ENCODE data around the gene ARHGAP26.
"Not testable (repeated sequence)": the region's sequence is repeated elsewhere in the genome, so short reads cannot be mapped to it uniquely, and the experiment has no call there.

Gene ARHGAP26

GRCh38 chr5:142934051-142934762 is 164.0 kb downstream of the ARHGAP26 start:
- no peak for DNase-seq (ENCODE audit: low spot score)

- DNase-seq (ENCODE audit: low spot score) = no peak
Measured at GRCh38 chr5:142935014-142935413, 164.8 kb downstream of the ARHGAP26 start.

GRCh38 chr5:142937374-142937773 is 167.2 kb downstream of the ARHGAP26 start:
- no peak for DNase-seq (ENCODE audit: low spot score)

GRCh38 chr5:142938266-142938880 is 168.2 kb downstream of the ARHGAP26 start:
- DNase-seq (ENCODE audit: low spot score) = peak; percentile 94

GRCh38 chr5:142939006-142939405 is 168.8 kb downstream of the ARHGAP26 start:
- DNase-seq (ENCODE audit: low spot score) = no peak

GRCh38 chr5:142939884-142940283 is 169.7 kb downstream of the ARHGAP26 start:
- no peak for DNase-seq (ENCODE audit: low spot score)

GRCh38 chr5:142941245-142941644 is 171.1 kb downstream of the ARHGAP26 start:
- no peak for DNase-seq (ENCODE audit: low spot score)

- no peak for DNase-seq (ENCODE audit: low spot score)
Measured at GRCh38 chr5:142942901-142943300, 172.7 kb downstream of the ARHGAP26 start.

- no peak for DNase-seq (ENCODE audit: low spot score)
Measured at GRCh38 chr5:142944140-142944539, 174.0 kb downstream of the ARHGAP26 start.

GRCh38 chr5:142945321-142945720 is 175.1 kb downstream of the ARHGAP26 start:
- no peak for DNase-seq (ENCODE audit: low spot score)

- no peak for DNase-seq (ENCODE audit: low spot score)
Measured at GRCh38 chr5:142945845-142946244, 175.7 kb downstream of the ARHGAP26 start.

- DNase-seq (ENCODE audit: low spot score) = no peak
Measured at GRCh38 chr5:142946547-142947426, 176.6 kb downstream of the ARHGAP26 start.

- no peak for DNase-seq (ENCODE audit: low spot score)
Measured at GRCh38 chr5:142947427-142947709, 177.2 kb downstream of the ARHGAP26 start.

GRCh38 chr5:142952229-142952628 is 182.1 kb downstream of the ARHGAP26 start:
- no peak for DNase-seq (ENCODE audit: low spot score)

- DNase-seq (ENCODE audit: low spot score) = not testable (repeated sequence)
Measured at GRCh38 chr5:142952871-142953270, 182.7 kb downstream of the ARHGAP26 start.

GRCh38 chr5:142954455-142954854 is 184.3 kb downstream of the ARHGAP26 start:
- no peak for DNase-seq (ENCODE audit: low spot score)

GRCh38 chr5:142955628-142956027 is 185.5 kb downstream of the ARHGAP26 start:
- peak; percentile 36 for DNase-seq (ENCODE audit: low spot score)

GRCh38 chr5:142957528-142957927 is 187.4 kb downstream of the ARHGAP26 start:
- no peak for DNase-seq (ENCODE audit: low spot score)

GRCh38 chr5:142958944-142959682 is 188.9 kb downstream of the ARHGAP26 start:
- no peak for DNase-seq (ENCODE audit: low spot score)

- DNase-seq (ENCODE audit: low spot score) = no peak
Measured at GRCh38 chr5:142959683-142960657, 189.8 kb downstream of the ARHGAP26 start.
